OCI-LY3 (cell line): ENCODE data around the gene CD99L2.
A peak's percentile ranks its signal among the peaks of the same experiment; 100 is the strongest.

Experiments
- H2AFZ ChIP-seq: fragments of 200-600, 300-600 bp; shearing (Covaris generic); 2 replicates; pipeline ENCODE4 v1.6.0; 2014; ENCODE audit warnings: antibody characterized with exemption, low read depth, low read length
- H3K27ac ChIP-seq: fragments of 200-600, 300-600 bp; sonication (generic); 2 replicates; pipeline ENCODE4 v1.5.1; 2014; ENCODE audit warnings: mild to moderate bottlenecking, low read length, moderate library complexity, mixed read lengths
- H3K27me3 ChIP-seq: fragments of 200-600, 300-600 bp; sonication (generic); 2 replicates; pipeline ENCODE4 v1.6.1; 2014; ENCODE audit warnings: low read depth, low read length, mixed read lengths
- H3K36me3 ChIP-seq: fragments of 200-600, 300-600 bp; sonication (generic); replicated peaks from 2 replicates; pipeline ENCODE3; 2014; ENCODE audit warnings: low read depth, low read length, mixed read lengths
- H3K4me1 ChIP-seq: fragments of 300-600, 200-600 bp; sonication (generic); 2 replicates; pipeline ENCODE4 v1.6.1; 2014; ENCODE audit warnings: low read length, mixed read lengths
- H3K4me2 ChIP-seq: fragments of 200-600, 300-600 bp; sonication (generic); 2 replicates; pipeline ENCODE4 v1.6.1; 2014; ENCODE audit warnings: low read length, mixed read lengths
- H3K4me3 ChIP-seq: fragments of 300-600, 200-600 bp; sonication (generic); 2 replicates; pipeline ENCODE4 v1.5.1; 2014; ENCODE audit warnings: antibody characterized with exemption, mild to moderate bottlenecking, low read length, moderate library complexity
- H3K79me2 ChIP-seq: fragments of 300-600, 200-600 bp; shearing (Covaris generic); 2 replicates; pipeline ENCODE4 v1.6.1; 2014; ENCODE audit warnings: mild to moderate bottlenecking, low read length, mixed read lengths
- H3K9ac ChIP-seq: fragments of 300-600, 200-600 bp; shearing (Covaris generic); 2 replicates; pipeline ENCODE4 v1.6.0; 2014; ENCODE audit warnings: mild to moderate bottlenecking, low read length, moderate library complexity
- H3K9me3 ChIP-seq: fragments of 200-600, 300-600 bp; shearing (Covaris generic); 2 replicates; pipeline ENCODE4 v1.6.1; 2014; ENCODE audit warnings: low read length, mixed read lengths; ENCODE audit not compliant: insufficient read depth
- H4K20me1 ChIP-seq: fragments of 200-600, 300-600 bp; sonication (generic); 2 replicates; pipeline ENCODE4 v1.6.1; 2016; ENCODE audit warnings: low read length, mixed read lengths; ENCODE audit not compliant: insufficient read depth
- CTCF ChIP-seq: fragments of 200-600, 300-600 bp; sonication (generic); IDR thresholded peaks from 2 replicates; pipeline ENCODE4 v1.5.1; 2014; ENCODE audit warnings: antibody characterized with exemption, low read length, low read depth
- EZH2phosphoT487 ChIP-seq: fragments of 200-600 bp; shearing (Covaris generic); IDR thresholded peaks from 2 replicates; pipeline ENCODE4 v1.6.1; 2018; ENCODE audit warnings: antibody characterized with exemption, mixed run types, low read depth

CD99L2 gene

DNA sequence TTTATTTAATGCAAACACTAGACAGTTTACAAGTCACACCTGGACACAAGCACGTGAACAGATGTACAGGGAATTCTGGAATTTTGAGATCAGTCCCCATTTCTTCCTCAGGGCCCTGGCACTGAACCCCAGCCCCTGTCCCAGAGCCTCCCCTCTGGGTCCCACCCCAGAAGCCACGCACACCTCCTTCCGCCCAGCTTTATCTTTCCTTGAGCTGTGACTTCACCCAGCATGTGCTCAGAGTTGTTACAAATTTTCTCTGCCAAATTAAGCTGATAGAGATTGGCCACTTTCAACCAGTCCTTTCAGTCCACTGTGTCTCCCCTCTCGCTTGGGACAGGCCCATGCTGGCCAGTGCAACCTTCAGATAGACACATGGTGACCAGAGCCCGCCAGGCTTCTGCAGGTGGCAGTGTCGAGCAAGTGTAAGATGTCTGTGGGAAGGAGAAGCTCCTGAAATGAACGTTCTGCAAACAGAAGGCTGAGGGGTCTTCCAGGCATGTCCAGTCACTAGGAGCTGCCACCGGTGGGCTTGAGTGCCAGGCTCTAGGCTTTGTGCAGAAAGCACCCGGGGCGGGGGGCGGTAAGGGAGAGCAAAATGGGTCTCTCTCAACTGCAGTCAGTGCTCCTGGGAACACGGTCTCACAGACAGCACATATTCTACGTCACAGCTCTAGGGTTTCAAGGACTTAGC is 132.0 kb downstream of the CD99L2 start:
- no peak overlapping the region for H3K4me2 ChIP-seq
- no peaks in the 10 kb centered on the region for H3K79me2 ChIP-seq
- no peaks in the 10 kb centered on the region for H3K36me3 ChIP-seq
- H3K9ac ChIP-seq: no peak overlapping the region
- no peak overlapping the region for H3K27ac ChIP-seq
- no peak overlapping the region for H2AFZ ChIP-seq
- TF ChIP-seq EZH2phosphoT487: no peak
- TF ChIP-seq CTCF: peak; percentile 24; the same call in 1 of the 2 replicates
- no peaks in the 10 kb centered on the region for H3K9me3 ChIP-seq
- H3K4me1 ChIP-seq: no peaks in the 10 kb centered on the region
- no peak overlapping the region for H3K4me3 ChIP-seq
- no peaks in the 10 kb centered on the region for H3K27me3 ChIP-seq
- H4K20me1 ChIP-seq: no peaks in the 10 kb centered on the region

DNA sequence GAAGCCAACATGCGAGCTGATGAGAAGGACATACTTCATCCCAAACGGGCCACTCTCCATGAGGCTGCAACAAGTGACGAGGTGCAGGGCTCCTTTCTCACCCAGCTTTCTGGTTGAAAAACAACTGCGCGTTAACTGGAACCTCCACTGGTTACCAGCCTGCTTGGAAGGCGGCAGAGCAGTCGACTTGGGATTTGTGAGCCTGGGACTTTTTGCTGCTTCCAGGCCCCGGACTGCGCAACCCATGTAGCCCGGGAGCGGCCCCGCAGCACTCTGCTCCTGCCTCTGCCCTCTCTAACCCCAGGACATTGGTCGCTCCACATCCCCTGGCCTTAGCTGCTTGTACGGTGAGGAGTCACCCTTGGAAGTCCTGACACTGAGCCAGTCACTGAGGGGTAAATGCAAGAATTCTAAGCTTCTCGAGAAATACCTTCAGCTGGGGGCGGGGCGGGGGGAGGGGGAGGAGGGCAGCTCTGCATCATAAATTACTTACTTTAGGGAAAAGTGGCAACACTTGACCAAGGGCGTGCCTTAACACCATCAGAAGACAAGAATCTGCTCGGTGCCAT is 132.6 kb downstream of the CD99L2 start:
- H3K27me3 ChIP-seq: no peaks in the 10 kb centered on the region
- no peaks in the 10 kb centered on the region for H3K4me1 ChIP-seq
- H3K4me3 ChIP-seq: no peak overlapping the region
- no peaks in the 10 kb centered on the region for H3K79me2 ChIP-seq
- no peaks in the 10 kb centered on the region for H4K20me1 ChIP-seq
- H3K9me3 ChIP-seq: no peaks in the 10 kb centered on the region
- H3K9ac ChIP-seq: no peak overlapping the region
- no peaks in the 10 kb centered on the region for H3K36me3 ChIP-seq
- H2AFZ ChIP-seq: no peak overlapping the region
- no peak overlapping the region for H3K4me2 ChIP-seq
- H3K27ac ChIP-seq: no peak overlapping the region
- no peak for TF ChIP-seq CTCF
- TF ChIP-seq EZH2phosphoT487: no peak

GRCh38 chrX:150765237-150765636 is 133.2 kb downstream of the CD99L2 start:
- no peaks in the 10 kb centered on the region for H3K27me3 ChIP-seq
- H3K9me3 ChIP-seq: no peaks in the 10 kb centered on the region
- no peak overlapping the region for H3K27ac ChIP-seq
- H4K20me1 ChIP-seq: no peaks in the 10 kb centered on the region
- no peaks in the 10 kb centered on the region for H3K36me3 ChIP-seq
- no peak overlapping the region for H3K4me2 ChIP-seq
- H3K9ac ChIP-seq: no peak overlapping the region
- H3K4me1 ChIP-seq: no peaks in the 10 kb centered on the region
- H3K4me3 ChIP-seq: no peak overlapping the region
- no peak overlapping the region for H2AFZ ChIP-seq
- TF ChIP-seq EZH2phosphoT487 (no peak), CTCF (no peak)
- H3K79me2 ChIP-seq: no peaks in the 10 kb centered on the region

GRCh38 chrX:150763810-150764209 is 134.7 kb downstream of the CD99L2 start:
- Histone ChIP-seq H3K9me3 (no peaks in the 10 kb centered on the region), H3K4me3 (no peak overlapping the region), H3K4me2 (no peak overlapping the region), H3K27ac (no peak overlapping the region), H3K27me3 (no peaks in the 10 kb centered on the region), H3K9ac (no peak overlapping the region), H2AFZ (no peak overlapping the region), H3K79me2 (no peaks in the 10 kb centered on the region), H3K36me3 (no peaks in the 10 kb centered on the region), H3K4me1 (no peaks in the 10 kb centered on the region), H4K20me1 (no peaks in the 10 kb centered on the region)
- TF ChIP-seq CTCF: no peak
- TF ChIP-seq EZH2phosphoT487: no peak
